Esophagus muscularis mucosa (tissue), 4 donors: Measurements from ENCODE around the gene WDR59. TPM values are rescaled to one million over a fixed set of nuclear protein-coding genes. Genes with fewer than 3 reads are reported as not detected.
"Not testable (repeated sequence)": the region's sequence is repeated elsewhere in the genome, so short reads cannot be mapped to it uniquely, and the experiment has no call there.

Experiments
- DNase-seq: peaks from one replicate; pipeline ENCODE4 v3.0.0-alpha.2; 2017; ENCODE audit errors: extremely low spot score
- H3K27ac ChIP-seq, 4 donors: fragments of 200-600 bp; sonication (generic); replicated peaks in 1 of 4; 1 replicate in 3 of 4; 2 replicates in 1 of 4; pipeline ENCODE4 v1.5.1; 2016 to 2019; ENCODE audit warnings: mild to moderate bottlenecking in 1 of 4
- H3K27me3 ChIP-seq, 4 donors: fragments of 200-600 bp; sonication (generic); one replicate each; pipeline versions ENCODE4 v1.5.1 to v1.6.0; 2016 to 2019
- H3K36me3 ChIP-seq, 4 donors: fragments of 200-600 bp; sonication (generic); one replicate each; pipeline ENCODE4 v1.5.1; 2016 to 2019
- H3K4me1 ChIP-seq, 4 donors: fragments of 200-600 bp; sonication (generic); one replicate each; pipeline ENCODE4 v1.5.1; 2016 to 2019
- H3K4me3 ChIP-seq, 4 donors: fragments of 200-600 bp; sonication (generic); 1 replicate in 2 of 4; 2 replicates in 2 of 4; pipeline ENCODE4 v1.5.1; 2016 to 2019; ENCODE audit warnings: mild to moderate bottlenecking in 4 of 4, moderate library complexity in 1 of 4
- H3K9me3 ChIP-seq, 4 donors: fragments of 200-600 bp; sonication (generic); 1 replicate in 3 of 4; 2 replicates in 1 of 4; pipeline ENCODE4 v1.5.1; 2016 to 2019
- CTCF ChIP-seq, 3 experiments: fragments of 200-600 bp in 2 of 3; fragments of 450-650 bp in 1 of 3; sonication (generic) in 2 of 3; IDR thresholded peaks; one replicate each; pipeline ENCODE4 v1.5.1; 2017 to 2019; ENCODE audit warnings: antibody characterized with exemption in 3 of 3, mild to moderate bottlenecking in 2 of 3, moderate library complexity in 1 of 3
- EP300 ChIP-seq: sonication (generic); formaldehyde crosslinking; IDR thresholded peaks from one replicate; pipeline ENCODE4 v1.6.1; 2017; ENCODE audit warnings: antibody characterized with exemption
- POLR2A ChIP-seq: fragments of 450-650 bp; IDR thresholded peaks from one replicate; pipeline ENCODE4 v1.6.1; 2017; ENCODE audit warnings: antibody characterized with exemption, moderate library complexity, mild to moderate bottlenecking, low read depth
- POLR2AphosphoS5 ChIP-seq, 2 donors: sonication (generic); formaldehyde crosslinking; IDR thresholded peaks; one replicate each; pipeline ENCODE4 v1.6.1; 2017; ENCODE audit warnings: antibody characterized with exemption in 2 of 2
- WGBS: methylation state at CpG from one replicate; pipeline ENCODE4 v1.1.5; 2018; 5-methylcytosine and 5-hydroxymethylcytosine counted together
- intact Hi-C: fragments of 100-400 bp; cut with DNase I; formaldehyde crosslinking; loops from one replicate; pipeline ENCODE4 v1.15.1; 2023
- total RNA-seq, 4 donors: library from RNA; depleted of rRNA; stranded (reverse); fragments of >200 nt; gene quantifications; one replicate each; pipeline versions ENCODE4 v1.1.0 to v1.2.1, GENCODE V29; 2016

WDR59 gene
- total RNA-seq, 4 donors from 2014 or later, result 15.7 to 27.2 (median 18.6) TPM

- peak overlapping the region in 3 of 4 donors; percentile 9 to 82 (median 81) for H3K27ac ChIP-seq
- WGBS, result 95% methylated on average over 6 of the region's 6 CpGs
Observed at GRCh38 chr16:75027520-75028300, 42.8 kb upstream of the WDR59 start.

DNA sequence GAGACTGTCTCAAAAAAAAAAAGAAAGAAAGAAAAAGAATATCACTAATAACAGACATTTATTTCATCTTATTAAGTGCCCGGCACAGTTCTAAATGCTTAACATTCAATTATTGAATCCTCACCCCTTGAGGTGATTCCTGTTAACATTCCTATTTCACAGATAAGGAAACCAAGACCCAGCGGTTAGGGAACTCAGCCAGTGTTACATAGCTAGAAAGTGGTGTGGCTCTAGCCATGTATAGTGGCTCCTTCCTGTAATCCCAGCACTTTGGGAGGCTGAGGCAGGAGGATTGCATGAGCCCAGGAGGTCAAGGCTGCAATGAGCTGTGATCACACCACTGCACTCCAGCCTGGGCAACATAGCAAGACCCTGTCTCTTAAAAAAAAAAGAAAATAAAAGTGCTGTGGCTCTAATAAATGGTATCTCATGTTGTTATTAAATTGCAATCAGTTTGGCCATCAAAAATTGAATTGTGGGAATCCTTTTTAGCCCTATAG lies 42.0 kb upstream of the WDR59 start:
- TF ChIP-seq POLR2AphosphoS5 (IDR thresholded peaks at IDR 0.05), result no peak
- 85% methylated on average over 2 of the region's 2 CpGs for WGBS
- H3K27me3 ChIP-seq, result no peaks in the 10 kb centered on the region
- no peak for DNase-seq
- H3K36me3 ChIP-seq, result no peaks in the 10 kb centered on the region
- no peak overlapping the region for H3K4me3 ChIP-seq
- H3K9me3 ChIP-seq, result no peaks in the 10 kb centered on the region
- H3K4me1 ChIP-seq, result peaks cover 21 to 34% (median 31%) of the 10 kb centered on the region in 4 donors
- intact Hi-C loops, result no loop called here
- H3K27ac ChIP-seq, result peak overlapping the region; percentile 73 to 82 (median 78)

More at GRCh38 chr16:75027520-75028300, 42.8 kb upstream of the WDR59 start:
- intact Hi-C loops, result no loop called here
- Histone ChIP-seq H3K36me3 (no peaks in the 10 kb centered on the region), H3K4me1 (peaks cover 21 to 34% (median 31%) of the 10 kb centered on the region in 4 donors), H3K4me3 (no peak overlapping the region), H3K27me3 (no peaks in the 10 kb centered on the region), H3K9me3 (no peaks in the 10 kb centered on the region)
- DNase-seq, result no peak
- TF ChIP-seq POLR2A, result no peak
- TF ChIP-seq CTCF (IDR thresholded peaks at IDR 0.05), result no peak
- TF ChIP-seq EP300, result no peak
- TF ChIP-seq POLR2AphosphoS5 (IDR thresholded peaks at IDR 0.05), result no peak

- DNase-seq, H3K4me3 ChIP-seq, intact Hi-C loops, H3K27me3 ChIP-seq, H3K9me3 ChIP-seq, H3K36me3 ChIP-seq: not testable (repeated sequence)
- peak overlapping the region; percentile 73 to 82 (median 78) for H3K27ac ChIP-seq
- 65% methylated on average over 10 of the region's 10 CpGs for WGBS
- TF ChIP-seq POLR2AphosphoS5 (IDR thresholded peaks at IDR 0.05), result peak; percentile 41 to 75
- H3K4me1 ChIP-seq, result peaks cover 21 to 34% (median 31%) of the 10 kb centered on the region in 4 donors
Observed at GRCh38 chr16:75026239-75026891, 41.4 kb upstream of the WDR59 start.

DNA sequence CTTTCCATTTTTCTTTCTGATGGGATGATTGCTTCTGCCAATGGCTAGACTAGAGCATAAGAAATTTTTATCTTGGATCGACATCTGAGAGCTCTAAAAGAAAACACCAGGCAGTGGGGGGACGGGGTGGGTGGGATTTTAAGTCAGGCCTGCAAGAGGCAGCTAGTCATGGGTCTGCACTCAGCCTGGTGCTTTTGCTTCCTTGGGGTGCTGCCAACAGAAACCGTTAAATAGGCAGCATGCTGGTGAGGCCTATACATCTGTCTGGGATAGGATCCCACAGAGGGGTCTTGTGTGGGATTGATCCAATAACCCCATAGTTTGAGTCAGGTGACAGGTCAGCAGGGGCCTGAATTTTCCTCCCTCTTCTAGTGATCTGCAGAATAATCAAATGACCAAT lies 40.8 kb upstream of the WDR59 start:
- H3K27me3 ChIP-seq, result no peaks in the 10 kb centered on the region
- DNase-seq, result no peak
- peak overlapping the region; percentile 73 to 82 (median 78) for H3K27ac ChIP-seq
- no peak overlapping the region for H3K4me3 ChIP-seq
- intact Hi-C loops, result no loop called here
- peaks cover 21 to 34% (median 31%) of the 10 kb centered on the region in 4 donors for H3K4me1 ChIP-seq
- no peaks in the 10 kb centered on the region for H3K36me3 ChIP-seq
- 43% methylated on average over 3 of the region's 3 CpGs for WGBS
- peaks cover 0 to 8% (median 2%) of the 10 kb centered on the region in 4 donors for H3K9me3 ChIP-seq
- TF ChIP-seq CTCF (IDR thresholded peaks at IDR 0.05), result no peak
- TF ChIP-seq EP300, result no peak
- TF ChIP-seq POLR2AphosphoS5 (IDR thresholded peaks at IDR 0.05), result no peak
- no peak for TF ChIP-seq POLR2A

DNA sequence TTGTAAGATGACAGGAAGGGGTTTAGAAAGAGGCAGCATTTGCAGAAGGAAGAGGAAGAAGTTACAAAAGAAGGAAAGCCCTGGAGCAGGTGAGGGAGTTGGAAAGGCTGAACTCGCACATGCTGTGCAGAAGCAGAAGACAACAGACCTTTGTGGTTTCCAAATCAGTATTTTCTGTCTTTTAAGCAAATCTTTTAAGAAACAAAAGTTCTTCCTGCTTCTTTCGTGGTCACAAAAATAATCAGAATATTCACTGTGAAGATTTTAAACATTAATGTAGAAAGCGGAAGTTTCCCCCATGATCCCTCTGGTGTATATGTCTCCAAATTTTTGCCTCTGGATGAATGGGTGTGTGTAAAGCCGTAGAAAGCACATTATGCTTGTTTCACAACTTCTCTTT lies 39.7 kb upstream of the WDR59 start:
- H3K4me1 ChIP-seq, result peaks cover 21 to 32% (median 29%) of the 10 kb centered on the region in 4 donors
- no peak for DNase-seq
- TF ChIP-seq POLR2A, result no peak
- no peak for TF ChIP-seq POLR2AphosphoS5 (IDR thresholded peaks at IDR 0.05)
- TF ChIP-seq CTCF (IDR thresholded peaks at IDR 0.05), result no peak
- TF ChIP-seq EP300, result no peak
- no peaks in the 10 kb centered on the region for H3K27me3 ChIP-seq
- H3K36me3 ChIP-seq, result no peaks in the 10 kb centered on the region
- intact Hi-C loops, result no loop called here
- WGBS, result 78% methylated on average over 4 of the region's 4 CpGs
- H3K9me3 ChIP-seq, result peaks cover 0 to 8% (median 2%) of the 10 kb centered on the region in 4 donors
- H3K4me3 ChIP-seq, result no peak overlapping the region
- H3K27ac ChIP-seq, result peak overlapping the region in 2 of 4 donors; percentile 74 to 82
